DOHH2 (cell line): ENCODE data around the gene OR2A25.

Source experiments
- H3F3A ChIP-seq: fragments of 200-600 bp; sonication (generic), shearing (Covaris generic); 2 replicates; pipeline ENCODE4 v1.6.0; 2016; ENCODE audit warnings: antibody characterized with exemption, mild to moderate bottlenecking; ENCODE audit not compliant: control insufficient read depth, insufficient read depth
- H3K27ac ChIP-seq: fragments of 200-600 bp; sonication (generic); 2 replicates; pipeline ENCODE4 v1.5.1; 2014; ENCODE audit warnings: low read depth, mild to moderate bottlenecking, low read length, moderate library complexity
- H3K27me3 ChIP-seq: fragments of 200-600 bp; sonication (generic); 2 replicates; pipeline ENCODE4 v1.6.1; 2014; ENCODE audit warnings: mild to moderate bottlenecking, low read length, mixed read lengths; ENCODE audit not compliant: control insufficient read depth
- H3K36me3 ChIP-seq: fragments of 200-600 bp; sonication (generic); 2 replicates; pipeline ENCODE4 v1.6.1; 2014; ENCODE audit warnings: mild to moderate bottlenecking, low read length, moderate library complexity, mixed read lengths; ENCODE audit not compliant: control insufficient read depth
- H3K4me1 ChIP-seq: fragments of 200-600 bp; sonication (generic); 2 replicates; pipeline ENCODE4 v1.6.1; 2014; ENCODE audit warnings: mild to moderate bottlenecking, low read length, mixed read lengths; ENCODE audit not compliant: control insufficient read depth
- H3K4me2 ChIP-seq: fragments of 200-600 bp; sonication (generic); 2 replicates; pipeline ENCODE4 v1.6.0; 2014; ENCODE audit warnings: mild to moderate bottlenecking, low read length, moderate library complexity
- H3K4me3 ChIP-seq: fragments of 200-600 bp; sonication (generic); 2 replicates; pipeline ENCODE4 v1.5.1; 2014; ENCODE audit warnings: mild to moderate bottlenecking, low read length, mixed read lengths
- H3K79me2 ChIP-seq: fragments of 200-600 bp; sonication (generic); 2 replicates; pipeline ENCODE4 v1.6.1; 2014; ENCODE audit warnings: mild to moderate bottlenecking, low read length, mixed read lengths; ENCODE audit not compliant: control insufficient read depth
- H3K9me2 ChIP-seq: fragments of 200-600 bp; sonication (generic); replicated peaks from 2 replicates; pipeline ENCODE4 v1.6.1; 2014; ENCODE audit warnings: mild to moderate bottlenecking, low read length, mixed read lengths; ENCODE audit not compliant: control insufficient read depth
- H3K9me3 ChIP-seq: fragments of 200-600 bp; sonication (generic); 2 replicates; pipeline ENCODE4 v1.6.1; 2014; ENCODE audit warnings: antibody characterized with exemption, low read length, mixed read lengths; ENCODE audit not compliant: control insufficient read depth, insufficient read depth
- H4K20me1 ChIP-seq: fragments of 200-600 bp; sonication (generic); 2 replicates; pipeline ENCODE4 v1.6.0; 2014; ENCODE audit warnings: low read depth, mild to moderate bottlenecking, antibody characterized with exemption, low read length, moderate library complexity; ENCODE audit not compliant: control insufficient read depth, insufficient read depth
- CTCF ChIP-seq: fragments of 200-600 bp; sonication (generic); IDR thresholded peaks from one replicate; pipeline ENCODE4 v1.5.1; 2014; ENCODE audit warnings: antibody characterized with exemption, mild to moderate bottlenecking, low read depth, low read length; ENCODE audit not compliant: poor library complexity, severe bottlenecking
- EZH2phosphoT487 ChIP-seq: fragments of 200-600 bp; sonication (generic); IDR thresholded peaks from 2 replicates; pipeline ENCODE4 v1.6.1; 2017; ENCODE audit warnings: borderline replicate concordance, mild to moderate bottlenecking, antibody characterized with exemption, low read length, moderate library complexity, mixed read lengths

Gene OR2A25

GRCh38 chr7:144063710-144064109, 5.9 kb upstream of the OR2A25 start:
- Histone ChIP-seq H3K4me3 (no peak overlapping the region), H3K4me1 (no peaks in the 10 kb centered on the region), H3K79me2 (no peaks in the 10 kb centered on the region), H3K9me2 (no peaks in the 10 kb centered on the region), H3F3A (no peaks in the 10 kb centered on the region), H3K9me3 (no peaks in the 10 kb centered on the region), H3K4me2 (no peak overlapping the region), H3K27me3 (no peaks in the 10 kb centered on the region), H3K27ac (no peak overlapping the region), H4K20me1 (no peaks in the 10 kb centered on the region), H3K36me3 (no peaks in the 10 kb centered on the region)
- TF ChIP-seq EZH2phosphoT487, result no peak
- peak; percentile 49 for TF ChIP-seq CTCF

- Histone ChIP-seq H3K27ac (no peak overlapping the region), H3K9me2 (no peaks in the 10 kb centered on the region), H3K4me1 (no peaks in the 10 kb centered on the region), H4K20me1 (no peaks in the 10 kb centered on the region), H3K27me3 (no peaks in the 10 kb centered on the region), H3K4me3 (no peak overlapping the region), H3K79me2 (no peaks in the 10 kb centered on the region), H3F3A (no peaks in the 10 kb centered on the region), H3K9me3 (no peaks in the 10 kb centered on the region), H3K36me3 (no peaks in the 10 kb centered on the region), H3K4me2 (no peak overlapping the region)
- TF ChIP-seq CTCF, result no peak
- TF ChIP-seq EZH2phosphoT487, result no peak
These were observed 342 bp downstream of the OR2A25 start for GRCh38 chr7:144069953-144070352.

GRCh38 chr7:144074374-144074773, 4.8 kb downstream of the OR2A25 start:
- Histone ChIP-seq H4K20me1 (no peaks in the 10 kb centered on the region), H3K4me2 (no peak overlapping the region), H3K4me3 (no peak overlapping the region), H3K79me2 (no peaks in the 10 kb centered on the region), H3K36me3 (no peaks in the 10 kb centered on the region), H3K27me3 (no peaks in the 10 kb centered on the region), H3K9me2 (no peaks in the 10 kb centered on the region), H3F3A (no peaks in the 10 kb centered on the region), H3K4me1 (no peaks in the 10 kb centered on the region), H3K9me3 (no peaks in the 10 kb centered on the region), H3K27ac (no peak overlapping the region)
- TF ChIP-seq EZH2phosphoT487, result no peak

- Histone ChIP-seq H3K79me2 (no peaks in the 10 kb centered on the region), H3K4me1 (no peaks in the 10 kb centered on the region), H3K36me3 (no peaks in the 10 kb centered on the region), H3K4me2 (no peak within 1 kb of the TSS), H3K4me3 (no peak within 1 kb of the TSS), H3K27me3 (no peaks in the 10 kb centered on the region), H4K20me1 (no peaks in the 10 kb centered on the region), H3K9me3 (no peaks in the 10 kb centered on the region), H3K27ac (no peak within 1 kb of the TSS), H3K9me2 (no peaks in the 10 kb centered on the region), H3F3A (no peaks in the 10 kb centered on the region)
- no peak for TF ChIP-seq EZH2phosphoT487
- TF ChIP-seq CTCF, result no peak
These were observed 16.4 kb downstream of the OR2A25 start, which contains the start of gene OR2A12 for GRCh38 chr7:144085978-144086377. Gene OR2A12, plus strand, starts transcription at chr7:144086278. Its CDS starts 8,830 bp downstream, at chr7:144095108.
